SK-N-SH treated with all-trans-retinoic acid at 6 μM for 48 hours (cell line): ENCODE data around the gene ABLIM1.

Source experiments
- BACH2 ChIP-seq: fragments of 250-450 bp; sonication (Bioruptor Pico); IDR thresholded peaks from 2 replicates; pipeline ENCODE4 v1.9.0; 2021; ENCODE audit warnings: mild to moderate bottlenecking, borderline replicate concordance
- CREB5 ChIP-seq: fragments of 250-450 bp; sonication (Bioruptor Pico); IDR thresholded peaks from 2 replicates; pipeline ENCODE4 v1.5.1; 2020; ENCODE audit warnings: low read depth, mild to moderate bottlenecking, moderate library complexity
- ESRRG ChIP-seq: fragments of 250-450 bp; sonication (Bioruptor Pico); IDR thresholded peaks from 2 replicates; pipeline ENCODE4 v1.6.1; 2021; ENCODE audit warnings: mild to moderate bottlenecking
- PATZ1 ChIP-seq: fragments of 250-450 bp; sonication (Bioruptor Pico); IDR thresholded peaks from 2 replicates; pipeline ENCODE4 v1.8.0; 2020; ENCODE audit warnings: mild to moderate bottlenecking, moderate library complexity, borderline replicate concordance
- POU6F1 ChIP-seq: fragments of 250-450 bp; sonication (Bioruptor Pico); IDR thresholded peaks from 2 replicates; pipeline ENCODE4 v1.8.0; 2021; ENCODE audit warnings: low read depth, mild to moderate bottlenecking, moderate library complexity, borderline replicate concordance
- SNAI2 ChIP-seq: fragments of 250-450 bp; sonication (Bioruptor Pico); IDR thresholded peaks from 2 replicates; pipeline ENCODE4 v1.5.0; 2020; ENCODE audit warnings: mild to moderate bottlenecking, moderate library complexity
- ZC3H10 ChIP-seq: fragments of 250-450 bp; sonication (Bioruptor Pico); IDR thresholded peaks from 2 replicates; pipeline ENCODE4 v1.5.1; 2021; ENCODE audit warnings: mild to moderate bottlenecking, moderate library complexity
- ZFP3 ChIP-seq: fragments of 250-450 bp; sonication (Bioruptor Pico); IDR thresholded peaks from 2 replicates; pipeline ENCODE4 v1.5.0; 2020; ENCODE audit warnings: mild to moderate bottlenecking, moderate library complexity
- ZNF565 ChIP-seq: fragments of 450-650 bp; formaldehyde crosslinking; conservative IDR thresholded peaks from 2 replicates; pipeline ENCODE4 v1.5.0; 2020; ENCODE audit warnings: low read depth, mild to moderate bottlenecking, moderate library complexity
- ZNF70 ChIP-seq: fragments of 450-650 bp; formaldehyde crosslinking; IDR thresholded peaks from 2 replicates; pipeline ENCODE4 v1.5.0; 2020; ENCODE audit warnings: mild to moderate bottlenecking, moderate library complexity
- ZNF8 ChIP-seq: fragments of 450-650 bp; formaldehyde crosslinking; IDR thresholded peaks from 2 replicates; pipeline ENCODE4 v1.5.0; 2020; ENCODE audit warnings: mild to moderate bottlenecking, moderate library complexity
- TF ChIP-seq, protein P1 (sequence below): fragments of 250-450 bp; sonication (Bioruptor Pico); IDR thresholded peaks from 2 replicates; pipeline ENCODE4 v1.5.0; 2020; ENCODE audit warnings: mild to moderate bottlenecking, moderate library complexity

- no peak for TF ChIP-seq POU6F1 (CRISPR knock-in tag)
- TF ChIP-seq SNAI2 (CRISPR knock-in tag) = no peak
- no peak for TF ChIP-seq ZFP3
- TF ChIP-seq, protein P1, sequence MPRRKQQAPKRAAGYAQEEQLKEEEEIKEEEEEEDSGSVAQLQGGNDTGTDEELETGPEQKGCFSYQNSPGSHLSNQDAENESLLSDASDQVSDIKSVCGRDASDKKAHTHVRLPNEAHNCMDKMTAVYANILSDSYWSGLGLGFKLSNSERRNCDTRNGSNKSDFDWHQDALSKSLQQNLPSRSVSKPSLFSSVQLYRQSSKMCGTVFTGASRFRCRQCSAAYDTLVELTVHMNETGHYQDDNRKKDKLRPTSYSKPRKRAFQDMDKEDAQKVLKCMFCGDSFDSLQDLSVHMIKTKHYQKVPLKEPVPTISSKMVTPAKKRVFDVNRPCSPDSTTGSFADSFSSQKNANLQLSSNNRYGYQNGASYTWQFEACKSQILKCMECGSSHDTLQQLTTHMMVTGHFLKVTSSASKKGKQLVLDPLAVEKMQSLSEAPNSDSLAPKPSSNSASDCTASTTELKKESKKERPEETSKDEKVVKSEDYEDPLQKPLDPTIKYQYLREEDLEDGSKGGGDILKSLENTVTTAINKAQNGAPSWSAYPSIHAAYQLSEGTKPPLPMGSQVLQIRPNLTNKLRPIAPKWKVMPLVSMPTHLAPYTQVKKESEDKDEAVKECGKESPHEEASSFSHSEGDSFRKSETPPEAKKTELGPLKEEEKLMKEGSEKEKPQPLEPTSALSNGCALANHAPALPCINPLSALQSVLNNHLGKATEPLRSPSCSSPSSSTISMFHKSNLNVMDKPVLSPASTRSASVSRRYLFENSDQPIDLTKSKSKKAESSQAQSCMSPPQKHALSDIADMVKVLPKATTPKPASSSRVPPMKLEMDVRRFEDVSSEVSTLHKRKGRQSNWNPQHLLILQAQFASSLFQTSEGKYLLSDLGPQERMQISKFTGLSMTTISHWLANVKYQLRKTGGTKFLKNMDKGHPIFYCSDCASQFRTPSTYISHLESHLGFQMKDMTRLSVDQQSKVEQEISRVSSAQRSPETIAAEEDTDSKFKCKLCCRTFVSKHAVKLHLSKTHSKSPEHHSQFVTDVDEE (CRISPR knock-in tag) = no peak
- no peak for TF ChIP-seq BACH2 (CRISPR knock-in tag)
- TF ChIP-seq ZNF565 (CRISPR knock-in tag) = no peak
- no peak for TF ChIP-seq ZC3H10 (CRISPR knock-in tag)
- no peak for TF ChIP-seq PATZ1
- TF ChIP-seq ESRRG (CRISPR knock-in tag) = no peak
- TF ChIP-seq ZNF8 = no peak
- no peak for TF ChIP-seq ZNF70 (CRISPR knock-in tag)
- TF ChIP-seq CREB5 (CRISPR knock-in tag) = no peak
Measured at GRCh38 chr10:114654822-114655575, 3.1 kb downstream of the ABLIM1 start.
